NCI-H2107 treated with DMSO at 0.1 percent for 48 hours (cell line): ENCODE results near the gene LEMD2.

Source experiments
- DNase-seq: peaks from one replicate; lab custom pipeline; 2025; ENCODE audit not compliant: unreplicated experiment; lab: John Stamatoyannopoulos, UW

The LEMD2 gene

GRCh38 chr6:33759887-33760629, 28.9 kb downstream of the LEMD2 start:
- no peak for DNase-seq

- DNase-seq: no peak
Measured at GRCh38 chr6:33758815-33759216, 30.1 kb downstream of the LEMD2 start.

DNA sequence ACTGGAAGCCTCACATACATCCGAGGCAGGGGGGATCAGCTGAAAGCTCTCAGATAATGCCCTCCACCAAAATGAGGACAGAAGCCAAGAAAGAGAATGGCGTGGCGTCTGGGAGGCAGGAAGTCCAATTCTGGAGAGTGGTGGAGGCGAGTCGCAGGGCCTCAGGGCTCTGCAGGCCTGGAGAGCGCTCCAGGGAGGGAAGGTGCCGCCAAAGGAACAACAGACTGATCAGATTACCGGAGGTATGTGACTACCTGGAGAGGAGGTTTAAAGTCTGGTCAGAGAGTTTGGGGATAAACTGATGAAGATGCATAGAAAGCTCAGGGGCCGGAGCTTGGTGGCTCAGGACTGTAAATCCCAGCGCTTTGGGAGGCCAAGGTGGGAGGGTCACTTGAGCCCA, 31.0 kb downstream of the LEMD2 start:
- no peak for DNase-seq

DNA sequence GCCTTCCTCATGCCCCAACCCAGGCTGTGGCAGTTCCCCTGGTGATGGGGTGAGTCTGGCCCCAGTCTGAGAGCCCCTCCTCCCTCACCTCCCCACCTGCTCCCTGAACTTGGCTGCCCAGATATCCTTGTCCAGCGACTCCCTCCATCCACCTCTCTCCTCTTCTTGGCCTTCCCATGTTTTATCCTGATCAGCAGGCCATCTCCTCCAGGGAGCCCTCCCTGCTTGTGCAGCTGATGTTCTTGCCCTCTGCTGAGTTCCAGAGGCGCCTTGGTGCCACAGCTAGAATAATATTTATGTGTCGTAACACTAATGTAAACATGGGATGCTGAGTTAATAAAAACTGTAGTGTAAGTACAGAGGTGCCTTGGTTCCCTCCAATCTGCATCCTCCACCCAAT, 31.8 kb downstream of the LEMD2 start:
- no peak for DNase-seq

DNA sequence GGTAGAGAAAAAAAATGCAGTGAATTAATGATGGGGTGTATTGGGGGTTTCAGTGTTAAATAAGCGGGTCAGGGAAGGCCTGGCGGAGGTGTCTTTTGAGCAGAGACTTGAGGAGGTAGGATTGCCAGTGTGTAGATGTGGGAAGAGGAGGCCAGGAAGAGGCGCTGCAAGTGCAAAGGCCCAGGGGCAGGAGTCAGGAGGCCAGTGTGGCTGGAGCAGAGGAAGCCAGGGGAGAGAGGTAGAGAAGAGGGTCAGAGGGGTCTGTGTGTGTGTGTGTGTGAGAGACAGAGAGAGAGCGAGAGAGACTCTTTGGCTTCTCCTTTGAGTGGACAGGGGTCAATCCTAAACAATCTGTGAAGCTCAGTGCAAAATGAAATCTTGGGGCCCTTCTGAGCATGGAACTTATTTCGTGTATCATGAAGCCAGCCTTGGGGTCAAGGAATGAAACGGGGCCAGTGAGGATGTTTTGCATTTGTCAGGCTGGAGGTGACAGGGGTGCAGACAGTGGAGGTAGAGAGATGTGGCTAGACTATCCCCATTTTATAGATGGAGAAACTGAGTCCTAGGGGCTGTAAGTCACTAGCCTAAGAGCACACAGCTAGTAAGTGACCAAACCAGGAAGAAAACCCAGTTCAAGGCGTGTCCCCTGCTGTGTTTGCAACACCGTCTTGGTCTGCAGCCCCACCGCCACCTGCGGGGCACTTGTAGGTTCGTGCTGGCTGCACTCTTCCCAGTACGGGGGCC, 32.5 kb downstream of the LEMD2 start:
- no peak for DNase-seq

DNA sequence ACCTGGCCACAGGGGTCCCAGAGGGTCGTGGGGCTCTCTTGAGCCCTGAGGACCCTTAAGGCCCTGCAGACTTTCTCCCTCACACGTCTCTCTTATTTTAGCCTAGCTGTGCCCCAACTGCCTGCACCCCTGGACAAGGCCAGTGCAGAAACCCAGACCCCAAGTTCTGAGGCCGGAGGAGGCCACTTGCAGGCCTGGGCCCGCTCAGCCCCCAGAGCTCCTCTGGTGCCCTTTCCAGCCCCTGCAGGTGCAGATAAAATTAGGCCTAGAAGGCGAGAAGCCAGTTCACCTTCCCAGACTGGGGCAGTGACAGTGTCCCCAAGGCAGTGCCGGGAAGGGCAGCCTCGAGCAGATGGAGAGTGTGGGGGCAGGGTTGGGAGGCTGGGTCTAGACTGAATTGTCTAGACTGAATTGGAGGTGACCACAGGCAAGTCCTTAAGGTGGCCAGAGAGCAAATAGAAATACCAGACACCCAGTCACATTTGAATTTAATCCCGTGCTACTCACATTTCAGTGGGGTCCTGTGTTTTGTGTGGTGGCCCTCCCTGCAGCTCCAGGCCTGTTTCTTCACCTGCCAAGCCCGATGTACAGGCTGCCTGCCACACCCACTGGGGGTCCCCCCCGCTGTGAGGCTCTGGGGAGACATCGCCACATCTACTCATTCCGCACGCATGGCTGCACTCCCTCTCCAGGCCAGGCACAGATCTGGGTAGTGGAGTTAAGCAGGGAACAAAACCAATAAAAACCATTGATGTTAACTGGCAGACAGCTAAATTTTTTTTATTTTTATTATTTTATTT, 33.7 kb downstream of the LEMD2 start:
- DNase-seq: peak; percentile 86

- DNase-seq: no peak
Measured at GRCh38 chr6:33754222-33754621, 34.7 kb downstream of the LEMD2 start.

DNA sequence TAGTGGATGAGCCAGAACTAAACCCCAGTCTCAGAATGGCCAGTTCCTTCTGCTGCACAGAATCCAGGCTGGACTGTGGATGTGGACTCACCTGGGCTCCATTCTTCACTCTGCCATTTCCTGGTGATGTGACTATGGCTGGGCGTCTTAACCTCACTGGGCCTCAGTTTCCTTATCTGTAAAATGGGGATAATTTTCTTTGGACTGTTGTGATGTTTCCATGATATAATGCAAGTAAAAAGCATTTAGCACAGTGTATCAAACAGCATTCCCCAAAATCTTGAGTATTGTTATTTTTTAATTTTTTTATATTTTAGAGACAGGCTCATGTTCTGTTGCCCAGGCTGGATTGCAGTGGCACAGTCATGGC, 36.3 kb downstream of the LEMD2 start:
- no peak for DNase-seq

DNA sequence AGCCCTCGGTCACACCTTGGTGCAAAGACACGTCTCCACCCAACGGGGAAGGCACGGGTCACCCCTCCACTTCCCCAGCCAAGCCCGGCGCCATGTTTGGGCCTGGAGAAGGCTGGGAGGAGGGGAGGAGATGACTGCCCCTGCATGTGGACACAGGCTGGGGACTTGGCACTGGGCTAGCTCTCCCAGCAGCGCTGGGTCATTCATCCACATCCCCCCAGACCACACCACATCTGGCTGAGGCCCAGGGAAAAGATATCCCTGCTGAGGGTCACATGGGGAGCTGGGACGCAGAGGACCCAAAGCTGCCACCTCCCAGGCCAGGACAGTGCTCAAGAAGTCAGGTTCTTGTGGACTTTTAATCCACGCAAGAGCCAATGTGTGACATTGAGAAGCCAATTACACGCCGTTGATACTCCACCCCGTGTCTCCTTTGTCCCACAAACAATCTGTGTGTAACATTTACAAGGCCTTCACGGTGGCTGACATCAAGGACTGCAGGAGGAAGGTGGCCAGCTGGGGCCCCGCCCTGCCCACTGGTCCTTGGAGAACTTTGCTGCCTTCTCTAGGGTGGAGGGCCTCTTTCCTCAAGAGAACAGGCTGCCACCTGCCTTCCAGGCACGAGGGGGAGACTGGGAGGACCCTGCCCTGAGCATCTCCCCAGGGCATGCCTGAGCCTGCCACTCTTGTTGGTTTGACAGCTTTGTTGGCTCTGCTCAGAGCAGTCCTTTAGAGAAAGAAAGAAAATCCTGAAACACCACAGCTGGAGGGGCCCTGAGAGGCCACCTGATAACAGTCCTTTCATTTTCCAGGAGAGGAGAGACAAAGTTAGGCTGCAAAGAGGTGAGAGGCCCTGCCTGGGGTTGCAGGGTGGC, 36.9 kb downstream of the LEMD2 start:
- DNase-seq: peak; percentile 82

DNA sequence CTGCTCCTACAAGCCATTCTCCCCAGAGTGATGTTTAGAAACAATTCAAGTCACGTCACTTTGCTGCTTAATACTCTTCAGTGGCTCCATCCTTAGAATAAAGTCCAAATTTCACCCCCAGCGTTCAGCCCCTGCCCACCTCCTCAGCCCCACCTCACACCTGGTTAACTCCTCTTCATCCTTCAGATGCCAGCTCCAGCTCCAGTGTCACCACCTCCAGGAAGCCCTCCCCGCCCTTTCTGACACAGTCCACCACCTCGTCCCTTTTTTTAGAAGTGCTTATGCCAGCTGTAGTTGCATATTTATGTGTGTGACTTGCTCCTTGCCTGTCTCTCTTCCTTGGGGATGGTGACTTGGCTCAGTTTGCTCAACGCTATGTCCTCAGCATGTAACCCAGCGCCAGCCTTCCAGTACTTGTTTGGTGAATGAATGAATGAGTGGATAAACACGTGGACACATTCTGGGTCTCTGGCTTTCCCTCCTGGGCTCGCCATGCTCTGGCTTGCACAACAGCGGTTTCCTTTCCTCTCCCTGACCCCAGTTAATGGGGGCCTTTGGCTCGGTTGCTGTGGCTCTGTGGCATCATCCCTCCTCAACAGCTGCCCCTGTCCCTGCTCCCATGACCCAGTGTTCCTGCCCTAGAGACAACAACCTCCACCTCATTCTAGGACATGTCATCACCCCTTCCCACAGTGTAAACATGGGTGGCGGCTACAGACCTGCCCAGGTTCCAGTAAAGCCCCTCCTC, 38.5 kb downstream of the LEMD2 start:
- DNase-seq: no peak

DNA sequence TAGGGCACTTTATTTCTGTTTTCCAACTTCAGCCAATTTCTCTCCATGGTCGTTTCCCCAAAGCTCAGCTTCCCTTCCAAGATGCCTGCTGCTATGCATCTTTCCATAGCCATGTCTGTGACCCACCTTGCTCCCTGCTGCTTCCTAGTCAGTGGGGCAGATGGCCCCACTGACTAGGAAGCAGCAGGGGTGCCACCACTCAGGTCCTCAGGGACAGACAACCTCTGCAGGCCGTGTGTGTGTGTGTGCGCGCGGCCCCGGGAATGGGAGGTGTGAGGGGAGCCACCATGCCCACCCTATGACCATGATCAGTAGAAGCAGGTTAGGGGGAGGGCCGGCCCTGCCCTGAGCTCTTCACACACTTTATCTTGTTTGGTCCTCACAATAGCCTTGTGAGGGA, 39.5 kb downstream of the LEMD2 start:
- no peak for DNase-seq

DNA sequence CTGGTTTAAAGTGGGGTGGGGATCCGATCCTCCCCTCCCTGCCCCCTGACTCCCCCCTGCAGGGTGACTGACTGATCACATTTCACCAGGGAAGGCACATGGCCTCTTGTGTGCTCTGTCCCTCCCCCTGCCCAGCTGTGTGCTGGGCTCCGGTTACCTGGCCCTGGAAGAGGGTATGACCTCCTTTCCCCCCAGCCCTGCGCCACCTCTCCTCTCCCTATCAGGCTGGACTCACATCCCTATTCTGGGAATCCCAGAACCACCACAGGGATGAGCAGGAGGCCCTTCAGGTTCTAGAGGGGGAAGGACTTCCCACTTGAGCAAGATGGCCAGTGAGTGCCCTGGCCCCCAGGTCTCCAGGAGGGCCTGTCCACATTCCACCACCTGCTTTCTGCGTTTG, 40.1 kb downstream of the LEMD2 start:
- peak; percentile 8 for DNase-seq

GRCh38 chr6:33747823-33748222, 41.1 kb downstream of the LEMD2 start:
- no peak for DNase-seq

DNA sequence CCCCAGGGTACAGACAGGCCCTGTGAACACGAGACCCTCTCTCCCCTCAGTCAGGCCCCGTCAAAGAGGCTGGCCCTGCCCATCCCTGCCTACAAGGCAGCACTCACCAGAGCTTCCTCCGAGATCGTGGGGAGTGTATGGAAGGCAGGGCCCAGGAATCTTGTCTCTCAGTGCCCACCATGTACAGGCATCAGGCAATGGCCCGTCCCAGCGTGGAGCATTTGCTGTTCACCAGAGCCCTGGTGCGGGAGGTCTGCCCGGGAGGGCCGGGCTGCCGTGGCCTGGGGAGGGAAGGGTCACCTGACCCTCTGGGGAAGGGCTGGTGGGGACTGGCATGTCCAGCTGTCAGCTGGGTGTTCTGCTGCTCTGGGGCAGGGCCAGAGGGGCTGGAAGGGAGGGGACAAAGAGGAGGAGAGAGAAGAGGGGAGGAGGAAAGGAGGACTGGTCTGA, 42.3 kb downstream of the LEMD2 start, which contains the start of gene IP6K3:
IP6K3 (minus strand) TSS at position 255 of the 450 bp plus-strand sequence. CDS start 11,429 bp downstream, outside the sequence.
- no peak for DNase-seq

DNA sequence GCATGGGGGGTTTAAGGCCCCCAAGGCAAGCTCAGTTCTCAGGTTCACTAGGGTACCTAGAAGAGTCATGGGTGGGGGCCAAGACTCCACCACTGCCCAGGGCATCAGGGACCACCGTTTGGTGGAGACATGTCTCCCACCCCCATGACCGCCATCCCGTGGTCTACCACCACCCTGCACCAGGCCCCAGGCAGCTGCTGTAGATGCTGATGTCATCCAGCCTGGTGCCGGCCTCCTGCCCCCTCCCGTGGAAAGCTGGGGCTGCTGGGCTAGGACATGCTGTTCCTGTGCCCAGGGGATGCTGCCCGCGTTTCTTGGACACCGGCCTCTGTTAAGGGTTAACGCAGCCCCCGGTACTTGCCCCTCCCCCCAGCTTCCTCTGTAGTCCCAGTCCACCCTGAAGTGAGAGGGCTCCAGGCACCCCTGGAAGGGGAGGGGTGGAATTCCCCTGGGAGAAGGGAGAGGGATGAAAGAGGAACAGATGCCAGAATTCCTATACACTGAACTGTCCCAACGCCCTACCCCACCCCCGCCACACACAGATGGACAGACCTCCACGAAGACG, 42.8 kb downstream of the LEMD2 start:
- DNase-seq: no peak

DNA sequence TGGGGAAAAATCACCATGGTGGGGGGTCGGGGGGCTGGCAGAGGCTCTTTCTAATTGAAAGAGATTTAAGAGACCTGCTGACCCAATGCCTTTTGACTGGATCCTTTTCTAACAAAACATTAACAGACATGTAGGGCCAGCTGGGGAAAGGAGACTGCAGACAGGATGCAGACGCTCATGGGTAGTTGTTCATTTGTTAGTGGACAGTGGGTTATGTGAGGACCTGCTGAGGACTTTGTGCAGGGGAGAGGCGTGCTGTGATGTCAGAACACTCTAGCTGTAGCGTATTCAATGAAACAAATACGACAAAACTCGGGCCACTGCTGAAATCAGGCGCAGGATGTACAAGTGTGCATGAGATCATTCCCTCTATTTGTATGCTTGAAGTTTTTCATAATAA, 43.4 kb downstream of the LEMD2 start:
- DNase-seq: no peak

GRCh38 chr6:33744895-33745546, 43.9 kb downstream of the LEMD2 start:
- DNase-seq: peak; percentile 48

DNA sequence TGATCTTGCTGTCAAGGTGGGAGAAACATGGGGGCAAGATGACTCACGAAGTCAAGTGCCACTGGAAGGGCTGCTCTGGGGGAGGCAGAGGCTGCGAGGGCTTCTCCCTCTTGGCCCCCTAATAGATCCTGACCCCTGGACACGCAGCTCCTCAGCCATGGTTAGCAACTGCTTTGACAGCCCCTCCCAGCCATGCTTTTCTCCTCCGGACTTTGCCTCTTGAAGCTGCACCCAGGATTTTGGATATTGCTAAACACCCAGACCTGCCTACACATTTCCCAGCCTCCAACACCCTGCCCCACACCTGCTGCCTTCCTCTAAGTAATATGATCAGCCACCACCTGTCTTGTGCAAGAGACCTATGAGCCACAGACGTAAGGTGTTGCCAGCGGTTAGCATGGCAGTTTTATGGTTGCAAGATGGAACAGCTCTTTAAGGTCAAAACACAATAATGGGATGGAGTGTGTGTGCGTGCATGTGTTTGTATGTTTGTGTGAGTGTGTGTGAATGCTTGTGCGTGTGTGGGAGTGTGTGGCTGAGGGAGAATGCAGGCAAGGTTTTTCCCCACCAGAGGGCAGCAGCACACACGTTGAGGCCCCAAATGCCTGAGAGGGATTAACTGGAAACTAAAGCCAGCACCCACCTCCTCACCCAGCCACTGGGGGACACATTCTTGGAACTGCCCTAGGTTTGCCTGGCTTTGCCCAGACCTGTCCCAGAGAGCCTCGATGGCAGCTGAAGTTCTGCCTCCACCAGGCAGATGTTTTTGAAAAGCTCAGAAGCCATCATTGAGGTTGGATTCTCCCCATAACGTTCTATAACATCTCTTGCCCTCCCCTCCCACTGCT, 44.7 kb downstream of the LEMD2 start:
- DNase-seq: peak; percentile 92
